GM19035 (cell line): ENCODE measurements around the gene CDKN1A.

Experiments
- ATAC-seq: cut with Tn5 transposase; IDR thresholded peaks from one replicate; pipeline ENCODE4 v1.9.1; 2021; ENCODE audit not compliant: unreplicated experiment

The CDKN1A gene

GRCh38 chr6:36735110-36736071, 56.9 kb downstream of the CDKN1A start:
- ATAC-seq: no peak
